Natural killer cell treated with Interleukin-12 subunit alpha and Interleukin-12 subunit beta and Interleukin-15 and Interleukin-18, amount 100 ng/mL, for 72 hours (primary cell): Measurements from ENCODE around the gene RERE. TPM values are rescaled to one million over a fixed set of nuclear protein-coding genes. Genes with fewer than 3 reads are reported as not detected.
A peak's percentile ranks its signal among the peaks of the same experiment; 100 is the strongest.

ENCODE experiments used
- ATAC-seq, 2 donors: fragments of 150-1000 bp; cut with Tn5 transposase in 1 of 2; sonication (Bioruptor Pico), chemical (Tn5 transposase) in 1 of 2; 2 replicates each; pipeline ENCODE4 v1.10.0; 2021
- DNase-seq: peaks from one replicate; pipeline ENCODE4 v3.0.0; 2022; ENCODE audit warnings: low spot score
- H3K27ac Mint-ChIP-seq, 2 donors: 1 replicate in 1 of 2; 2 replicates in 1 of 2; pipeline ENCODE4 v1.8.0; 2022; ENCODE audit warnings: mixed read lengths in 2 of 2, mild to moderate bottlenecking in 1 of 2, moderate library complexity in 1 of 2
- H3K27me3 Mint-ChIP-seq, 2 donors: 1 replicate in 1 of 2; 2 replicates in 1 of 2; pipeline ENCODE4 v1.8.0; 2022; ENCODE audit warnings: mixed read lengths in 2 of 2
- H3K36me3 Mint-ChIP-seq: one replicate; pipeline ENCODE4 v1.8.0; 2022; ENCODE audit warnings: mixed read lengths
- H3K4me1 Mint-ChIP-seq, 2 donors: 1 replicate in 1 of 2; 2 replicates in 1 of 2; pipeline ENCODE4 v1.8.0; 2022; ENCODE audit warnings: low read depth in 2 of 2, mixed read lengths in 2 of 2, mild to moderate bottlenecking in 1 of 2
- H3K4me3 Mint-ChIP-seq: one replicate; pipeline ENCODE4 v1.8.0; 2022; ENCODE audit warnings: mixed read lengths
- H3K9me3 Mint-ChIP-seq: 2 replicates; pipeline ENCODE4 v1.8.0; 2022; ENCODE audit warnings: mixed read lengths
- total RNA-seq, 2 donors: library from RNA; stranded (reverse); gene quantifications; one replicate each; pipeline ENCODE4 v1.2.3, GENCODE V29; 2022

The RERE gene
- total RNA-seq, 2 donors from 2014 or later, result 38.2 to 72.4 TPM

DNA sequence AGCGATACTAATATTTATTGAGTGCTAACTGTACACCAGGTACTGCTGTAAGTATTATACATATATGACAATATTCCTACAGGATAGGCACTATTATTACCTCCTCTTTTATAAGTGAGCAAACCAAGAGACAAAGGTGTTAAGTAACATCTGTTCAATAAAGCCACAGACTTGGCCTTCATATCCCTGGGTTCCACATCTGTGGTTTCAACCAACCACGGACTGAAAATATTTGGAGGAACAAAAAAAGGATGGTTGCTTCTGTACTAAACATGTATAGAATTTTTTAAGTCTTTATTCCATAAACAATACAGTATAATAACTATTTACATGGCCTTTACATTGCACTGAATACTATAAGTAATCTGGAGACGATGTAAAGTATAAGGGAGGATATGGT, 95.1 kb downstream of the RERE start:
- H3K4me3 Mint-ChIP-seq, result no peak overlapping the region
- H3K4me1 Mint-ChIP-seq, result peaks cover 10% of the 10 kb centered on the region in 2 donors
- peak overlapping the region in 1 of 2 donors; percentile 18 for H3K27ac Mint-ChIP-seq
- no peak for ATAC-seq
- H3K9me3 Mint-ChIP-seq, result no peaks in the 10 kb centered on the region
- no peak for DNase-seq
- H3K36me3 Mint-ChIP-seq, result no peaks in the 10 kb centered on the region
- H3K27me3 Mint-ChIP-seq, result no peaks in the 10 kb centered on the region

DNA sequence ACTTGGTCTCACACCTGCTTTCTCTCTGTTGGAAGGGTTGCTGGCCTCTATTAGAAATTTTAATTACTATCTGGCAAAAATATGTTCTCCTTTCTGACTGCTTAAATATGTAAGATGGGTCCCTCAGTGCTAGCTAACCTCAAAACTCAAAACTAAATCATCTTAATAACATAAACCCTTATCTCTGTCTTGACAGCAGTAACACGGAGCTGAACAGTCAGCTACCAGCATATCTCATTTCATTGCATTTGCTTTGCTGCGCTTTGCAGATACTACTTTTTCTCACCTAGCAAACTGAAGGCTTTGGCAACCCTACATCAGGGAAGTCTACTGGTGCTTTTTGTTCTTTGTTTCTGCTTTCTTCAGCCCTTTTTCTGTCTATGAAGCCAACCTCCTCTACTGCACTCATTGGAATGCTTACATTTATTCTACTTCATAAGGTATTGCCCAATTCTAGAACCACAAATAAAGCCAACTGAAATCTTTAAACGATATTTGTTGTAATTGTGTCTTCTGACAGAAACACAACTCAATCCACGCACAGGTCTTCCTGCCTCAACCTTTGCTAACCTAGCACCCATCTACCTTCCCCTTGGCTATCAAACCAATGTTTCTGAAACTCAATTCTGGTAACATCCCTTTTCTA, 95.6 kb downstream of the RERE start:
- no peak for ATAC-seq
- H3K27me3 Mint-ChIP-seq, result no peaks in the 10 kb centered on the region
- H3K4me1 Mint-ChIP-seq, result peaks cover 10% of the 10 kb centered on the region in 2 donors
- no peaks in the 10 kb centered on the region for H3K36me3 Mint-ChIP-seq
- no peak for DNase-seq
- no peak overlapping the region for H3K4me3 Mint-ChIP-seq
- peak overlapping the region in 1 of 2 donors; percentile 18 for H3K27ac Mint-ChIP-seq
- H3K9me3 Mint-ChIP-seq, result no peaks in the 10 kb centered on the region

DNA sequence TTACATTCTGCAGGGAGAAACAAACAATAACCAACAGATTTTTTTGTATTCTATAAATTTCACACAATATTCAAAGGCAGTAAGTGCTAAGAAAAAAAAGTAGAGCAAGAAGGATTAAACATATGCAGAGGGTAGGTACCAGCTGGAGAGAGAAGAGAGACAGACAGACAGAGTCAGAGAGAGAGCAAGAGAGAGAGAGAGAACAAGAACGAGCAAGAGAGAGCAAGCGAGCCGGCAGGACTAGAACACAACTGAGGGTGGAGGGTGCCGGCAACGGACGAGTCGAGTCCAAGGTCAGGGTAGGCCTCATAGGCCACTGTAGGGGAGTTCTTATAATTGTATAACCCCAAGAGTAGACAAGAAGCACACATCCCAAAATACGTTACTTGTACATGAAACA, 97.1 kb downstream of the RERE start:
- H3K27me3 Mint-ChIP-seq, result no peaks in the 10 kb centered on the region
- no peak overlapping the region for H3K4me3 Mint-ChIP-seq
- peak overlapping the region in 1 of 2 donors; percentile 20 for H3K27ac Mint-ChIP-seq
- no peaks in the 10 kb centered on the region for H3K36me3 Mint-ChIP-seq
- no peak for DNase-seq
- H3K4me1 Mint-ChIP-seq, result peaks cover 10% of the 10 kb centered on the region in 2 donors
- ATAC-seq, result no peak
- H3K9me3 Mint-ChIP-seq, result no peaks in the 10 kb centered on the region

DNA sequence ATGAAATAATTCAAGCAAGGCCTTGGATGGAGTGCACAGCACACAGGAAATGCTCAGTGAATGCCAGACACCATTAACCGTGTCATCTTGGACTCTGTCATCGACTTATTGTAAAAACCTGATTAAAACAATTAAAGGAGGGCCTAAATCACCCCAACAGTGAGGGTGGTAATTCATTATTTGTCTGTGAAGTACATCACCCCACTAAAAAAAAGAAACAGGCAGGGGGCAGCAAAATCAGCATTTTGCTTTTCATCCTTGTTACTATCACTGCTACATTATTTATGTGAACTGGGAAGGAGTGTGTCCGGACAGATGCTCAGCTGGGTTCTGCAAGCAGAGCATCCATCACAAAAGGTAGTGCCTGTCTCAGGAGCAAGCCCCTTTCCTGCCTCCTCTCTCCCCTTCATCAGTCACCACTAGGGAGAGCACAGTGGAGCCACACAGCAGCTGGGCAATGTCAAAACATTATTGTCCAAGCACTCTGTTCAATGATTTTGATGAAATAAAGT, 98.5 kb downstream of the RERE start:
- Mint-ChIP-seq H3K9me3 (no peaks in the 10 kb centered on the region), H3K27ac (no peak overlapping the region), H3K27me3 (no peaks in the 10 kb centered on the region), H3K4me3 (no peak overlapping the region), H3K36me3 (no peaks in the 10 kb centered on the region), H3K4me1 (peaks cover 14 to 17% of the 10 kb centered on the region in 2 donors)
- ATAC-seq, result no peak
- no peak for DNase-seq

DNA sequence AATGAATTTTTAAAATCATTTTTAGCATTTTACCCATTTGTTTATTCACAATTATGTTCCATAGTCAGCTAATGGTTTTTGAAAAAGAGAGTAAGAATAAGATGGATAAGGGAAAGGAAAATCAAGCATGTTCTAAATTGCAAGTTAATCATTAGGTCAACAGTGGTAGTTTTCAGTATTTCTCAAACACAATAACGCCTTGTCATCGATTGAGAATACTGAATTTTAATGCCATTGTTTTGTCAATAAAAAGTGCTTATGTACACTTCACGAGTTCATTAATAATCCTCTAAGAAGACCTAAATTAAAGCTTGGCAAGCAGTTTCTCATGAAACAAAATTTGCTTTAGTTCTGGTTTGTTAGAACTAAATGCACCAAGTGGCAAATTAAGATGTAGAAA, 100.3 kb downstream of the RERE start:
- no peaks in the 10 kb centered on the region for H3K27me3 Mint-ChIP-seq
- H3K4me1 Mint-ChIP-seq, result peaks cover 16 to 19% of the 10 kb centered on the region in 2 donors
- ATAC-seq (no peak), DNase-seq (no peak)
- no peak overlapping the region for H3K4me3 Mint-ChIP-seq
- H3K27ac Mint-ChIP-seq, result no peak overlapping the region
- no peaks in the 10 kb centered on the region for H3K36me3 Mint-ChIP-seq
- no peaks in the 10 kb centered on the region for H3K9me3 Mint-ChIP-seq

DNA sequence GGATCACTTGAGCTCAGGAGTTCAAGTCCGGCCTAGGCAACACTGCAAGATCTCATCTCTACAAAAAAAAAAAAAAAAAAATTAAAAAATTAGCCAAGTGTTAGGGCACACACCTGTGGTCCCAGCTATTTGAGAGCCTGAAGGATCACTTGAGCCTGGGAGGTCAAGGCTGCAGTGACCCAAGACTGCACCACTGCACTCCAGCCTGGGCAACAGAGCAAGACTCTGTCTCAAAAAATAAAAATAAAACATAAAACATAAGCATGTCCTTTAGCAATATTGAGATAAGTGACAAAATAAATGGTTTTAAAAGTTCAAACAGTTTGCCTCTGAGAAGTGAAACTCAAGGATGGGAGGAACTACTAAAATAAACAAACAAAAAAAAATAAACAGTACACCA, 101.2 kb downstream of the RERE start:
- no peak for DNase-seq
- no peaks in the 10 kb centered on the region for H3K36me3 Mint-ChIP-seq
- no peaks in the 10 kb centered on the region for H3K27me3 Mint-ChIP-seq
- no peak for ATAC-seq
- no peak overlapping the region for H3K4me3 Mint-ChIP-seq
- H3K4me1 Mint-ChIP-seq, result peaks cover 16 to 19% of the 10 kb centered on the region in 2 donors
- no peaks in the 10 kb centered on the region for H3K9me3 Mint-ChIP-seq
- no peak overlapping the region for H3K27ac Mint-ChIP-seq

DNA sequence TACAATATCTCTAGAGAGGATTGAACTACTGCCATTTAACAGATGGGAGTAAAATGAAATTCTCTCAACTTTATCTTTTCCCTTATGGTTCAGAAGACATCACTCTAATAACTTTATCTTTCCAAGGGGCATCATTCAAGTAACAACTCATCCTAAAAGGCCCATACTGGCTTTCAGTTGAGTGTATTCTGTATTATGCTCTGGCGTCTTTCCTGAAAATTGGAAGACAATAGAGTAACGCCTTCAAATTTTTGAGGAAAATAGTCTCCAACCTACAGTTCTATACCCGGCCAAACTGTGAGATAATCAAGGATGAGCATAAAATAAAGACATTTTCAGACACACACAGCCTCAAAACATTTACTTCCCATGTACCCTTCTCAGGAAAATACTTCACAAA, 103.3 kb downstream of the RERE start:
- Mint-ChIP-seq H3K27ac (peak overlapping the region; percentile 24 to 29), H3K4me1 (peaks cover 18 to 19% of the 10 kb centered on the region in 2 donors), H3K27me3 (no peaks in the 10 kb centered on the region), H3K9me3 (no peaks in the 10 kb centered on the region), H3K36me3 (no peaks in the 10 kb centered on the region), H3K4me3 (no peak overlapping the region)
- ATAC-seq (no peak), DNase-seq (no peak)

DNA sequence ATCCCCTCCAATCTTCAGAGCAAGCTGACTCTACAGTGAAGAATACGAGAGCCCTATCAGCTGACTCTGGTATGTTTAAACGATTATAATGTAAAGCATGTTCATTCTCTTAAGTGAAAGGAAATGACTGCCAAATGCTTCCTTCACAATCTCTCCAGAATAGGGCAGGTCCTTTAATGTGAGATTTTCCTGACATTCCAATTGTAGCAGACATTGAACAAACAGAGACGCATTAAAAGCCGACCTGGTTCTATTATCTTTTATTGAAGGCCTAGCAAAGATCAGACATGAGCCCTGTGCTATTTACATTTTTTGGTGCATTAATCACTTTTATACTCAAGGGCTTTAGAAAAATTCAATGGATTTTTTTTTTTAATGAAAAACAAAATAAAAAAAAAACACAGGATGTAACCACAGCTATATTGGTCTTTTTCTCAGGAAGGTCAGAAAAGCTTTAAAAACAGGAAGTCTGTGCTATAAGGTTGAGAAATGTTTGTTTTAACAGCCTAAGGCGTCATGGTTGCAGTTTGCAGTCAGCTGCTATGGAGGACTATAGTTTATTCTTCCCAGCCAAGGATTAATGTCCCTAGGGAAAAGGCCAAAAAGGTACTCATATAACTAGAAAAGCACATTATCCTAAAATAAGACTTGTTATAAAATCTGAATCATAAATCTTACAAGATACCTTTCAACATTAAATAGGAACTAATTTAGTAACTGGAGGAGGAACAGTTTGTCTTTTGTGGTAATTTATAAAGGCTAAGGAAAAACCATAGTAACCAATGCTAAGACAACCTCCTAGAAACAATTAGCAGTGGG, 104.8 kb downstream of the RERE start:
- Mint-ChIP-seq H3K36me3 (no peaks in the 10 kb centered on the region), H3K4me1 (peaks cover 18 to 19% of the 10 kb centered on the region in 2 donors), H3K27me3 (no peaks in the 10 kb centered on the region), H3K27ac (peak overlapping the region; percentile 53 to 94), H3K9me3 (no peaks in the 10 kb centered on the region), H3K4me3 (peak overlapping the region; percentile 54)
- ATAC-seq, result peak in 1 of 2 donors; percentile 57
- no peak for DNase-seq

DNA sequence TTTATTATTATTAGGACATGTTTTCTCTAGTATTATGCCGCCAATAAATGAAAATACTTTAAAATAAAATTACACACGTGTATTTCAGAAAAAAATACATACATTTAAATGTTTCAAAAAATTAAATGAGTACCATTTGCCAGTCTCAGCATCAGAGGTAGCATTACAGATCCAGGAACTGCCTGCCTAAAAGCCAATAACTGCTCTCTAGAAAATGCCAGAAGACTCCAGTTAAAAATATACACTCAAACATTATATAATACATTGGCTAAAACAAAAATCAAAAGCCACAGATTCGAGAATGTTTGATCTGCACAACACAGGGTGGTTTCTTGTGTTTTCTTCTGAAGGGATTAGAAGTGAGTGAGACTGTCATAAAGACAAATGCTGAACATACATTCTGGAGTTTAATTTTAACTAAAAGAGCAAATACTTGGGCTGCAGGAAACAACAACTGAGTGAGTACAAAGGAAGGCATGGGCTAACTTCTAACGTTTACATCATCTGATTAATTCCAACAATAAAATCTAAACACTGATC, 105.5 kb downstream of the RERE start:
- no peaks in the 10 kb centered on the region for H3K27me3 Mint-ChIP-seq
- peak overlapping the region; percentile 54 for H3K4me3 Mint-ChIP-seq
- H3K36me3 Mint-ChIP-seq, result no peaks in the 10 kb centered on the region
- no peaks in the 10 kb centered on the region for H3K9me3 Mint-ChIP-seq
- H3K27ac Mint-ChIP-seq, result peak overlapping the region; percentile 53 to 94
- peaks cover 19 to 21% of the 10 kb centered on the region in 2 donors for H3K4me1 Mint-ChIP-seq
- ATAC-seq, result no peak
- DNase-seq, result no peak

DNA sequence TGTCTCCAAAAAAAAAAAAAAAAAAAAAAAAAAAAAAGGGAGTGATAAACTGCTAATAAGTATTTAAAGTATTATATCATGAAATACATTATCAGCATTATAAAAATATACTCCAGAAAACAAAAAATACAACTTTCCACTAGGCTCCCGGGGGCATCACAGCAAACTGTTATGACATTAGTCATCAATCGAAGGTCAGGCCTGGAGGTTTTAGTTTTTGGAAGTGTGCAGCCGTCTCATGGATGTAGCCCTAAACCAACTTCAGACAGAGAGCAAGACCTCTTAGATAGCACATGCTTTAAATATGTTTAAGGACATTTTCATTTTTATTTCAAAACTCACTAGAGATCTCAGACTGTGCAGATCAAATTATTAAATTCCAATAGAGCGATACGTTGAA, 106.3 kb downstream of the RERE start:
- ATAC-seq (no peak), DNase-seq (no peak)
- H3K36me3 Mint-ChIP-seq, result no peaks in the 10 kb centered on the region
- H3K4me3 Mint-ChIP-seq, result no peak overlapping the region
- peak overlapping the region in 1 of 2 donors; percentile 94 for H3K27ac Mint-ChIP-seq
- no peaks in the 10 kb centered on the region for H3K9me3 Mint-ChIP-seq
- peaks cover 19 to 21% of the 10 kb centered on the region in 2 donors for H3K4me1 Mint-ChIP-seq
- H3K27me3 Mint-ChIP-seq, result no peaks in the 10 kb centered on the region

DNA sequence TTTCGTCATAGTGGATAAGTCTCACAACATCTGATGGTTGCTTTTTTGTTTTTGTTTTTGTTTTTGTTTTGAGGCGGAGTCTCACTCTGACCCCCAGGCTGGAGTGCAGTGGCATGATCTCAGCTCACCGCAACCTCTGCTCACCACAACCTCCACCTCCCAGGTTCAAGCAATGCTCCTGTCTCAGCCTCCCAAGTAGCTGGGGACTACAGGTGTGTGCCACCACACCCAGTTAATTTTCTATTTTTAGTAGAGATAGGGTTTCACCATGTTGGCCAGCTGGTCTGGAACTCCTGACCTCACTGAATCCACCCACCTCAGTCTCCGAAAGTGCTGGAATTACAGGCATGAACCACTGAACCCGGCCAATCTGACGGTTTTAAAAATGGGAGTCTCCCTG, 109.2 kb downstream of the RERE start:
- Mint-ChIP-seq H3K4me3 (no peak overlapping the region), H3K27me3 (no peaks in the 10 kb centered on the region), H3K36me3 (no peaks in the 10 kb centered on the region), H3K9me3 (no peaks in the 10 kb centered on the region), H3K4me1 (peaks cover 17 to 28% of the 10 kb centered on the region in 2 donors), H3K27ac (no peak overlapping the region)
- no peak for DNase-seq
- ATAC-seq, result no peak

DNA sequence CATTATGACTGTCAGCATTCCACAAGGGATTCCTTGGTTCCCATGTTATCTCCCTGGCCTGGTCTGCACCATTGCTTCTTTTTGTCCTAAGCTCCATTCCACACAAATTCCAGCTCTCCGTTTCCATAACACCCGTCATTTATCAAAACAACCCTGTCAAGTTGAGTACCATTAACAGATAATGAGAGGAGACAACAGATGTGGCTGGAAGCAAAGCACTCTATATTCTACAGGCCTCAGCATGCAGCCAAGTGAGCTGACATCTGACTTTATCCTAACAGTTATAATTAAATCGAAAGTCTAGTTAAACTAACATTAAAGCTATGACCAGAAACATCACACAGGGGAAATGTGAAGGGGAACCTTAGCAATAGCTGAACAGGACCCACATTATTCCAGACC, 110.4 kb downstream of the RERE start:
- no peaks in the 10 kb centered on the region for H3K9me3 Mint-ChIP-seq
- DNase-seq (no peak), ATAC-seq (no peak)
- H3K27ac Mint-ChIP-seq, result no peak overlapping the region
- H3K27me3 Mint-ChIP-seq, result no peaks in the 10 kb centered on the region
- H3K36me3 Mint-ChIP-seq, result peaks cover 4% of the 10 kb centered on the region
- peaks cover 13 to 26% of the 10 kb centered on the region in 2 donors for H3K4me1 Mint-ChIP-seq
- H3K4me3 Mint-ChIP-seq, result no peak overlapping the region

DNA sequence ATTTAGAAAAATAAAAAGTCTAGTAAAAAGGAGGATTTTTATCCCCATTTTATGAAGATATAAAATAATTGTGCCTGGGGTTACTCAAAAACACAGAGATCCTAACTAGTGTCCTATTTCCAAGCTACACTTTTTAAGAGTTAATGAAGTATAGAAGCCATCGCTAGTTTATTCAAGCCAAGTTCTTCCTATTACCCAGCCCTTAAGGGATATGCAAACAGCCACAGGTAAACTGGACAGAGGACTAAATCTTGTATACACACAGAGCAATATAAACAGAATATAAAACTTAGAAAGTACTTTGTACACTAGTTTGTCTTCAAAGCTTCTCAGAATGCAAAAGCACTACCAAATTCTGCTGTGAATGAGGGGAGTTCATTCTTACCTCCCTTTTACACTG, 111.1 kb downstream of the RERE start:
- Mint-ChIP-seq H3K9me3 (no peaks in the 10 kb centered on the region), H3K4me3 (no peak overlapping the region), H3K4me1 (peaks cover 18 to 29% of the 10 kb centered on the region in 2 donors), H3K27ac (no peak overlapping the region), H3K36me3 (peaks cover 4% of the 10 kb centered on the region), H3K27me3 (no peaks in the 10 kb centered on the region)
- ATAC-seq, result no peak
- DNase-seq, result no peak
